IPS-20b (cell line): ENCODE data around the gene IGFN1.

Experiments
- H3K27ac ChIP-seq: one replicate; pipeline ENCODE4 v1.5.1; 2013; ENCODE audit warnings: low read length
- H3K27me3 ChIP-seq: 2 replicates; pipeline ENCODE4 v1.6.1; 2013; ENCODE audit warnings: mild to moderate bottlenecking, low read length, inconsistent platforms; ENCODE audit not compliant: insufficient read depth
- H3K36me3 ChIP-seq: 2 replicates; pipeline ENCODE4 v1.6.1; 2013; ENCODE audit warnings: low read depth, mild to moderate bottlenecking, inconsistent platforms, low read length, moderate library complexity; ENCODE audit not compliant: insufficient read depth
- H3K4me1 ChIP-seq: 2 replicates; pipeline ENCODE4 v1.6.1; 2013; ENCODE audit warnings: mild to moderate bottlenecking, control low read depth, inconsistent platforms, low read length, moderate library complexity; ENCODE audit not compliant: insufficient read depth
- H3K4me3 ChIP-seq: 2 replicates; pipeline ENCODE4 v1.5.1; 2013; ENCODE audit warnings: mild to moderate bottlenecking, low read length, inconsistent platforms
- H3K9ac ChIP-seq: 2 replicates; pipeline ENCODE4 v1.6.1; 2013; ENCODE audit warnings: low read depth, mild to moderate bottlenecking, inconsistent platforms, low read length, moderate library complexity
- H3K9me3 ChIP-seq: 2 replicates; pipeline ENCODE4 v1.6.1; 2013; ENCODE audit warnings: mild to moderate bottlenecking, low read depth, low read length, inconsistent platforms; ENCODE audit not compliant: insufficient read depth

Gene IGFN1

GRCh38 chr1:201221201-201221846 lies 30.7 kb downstream of the IGFN1 start:
- H3K4me1 ChIP-seq, result no peaks in the 10 kb centered on the region
- H3K9ac ChIP-seq, result no peak overlapping the region
- H3K27ac ChIP-seq, result no peak overlapping the region
- no peak overlapping the region for H3K4me3 ChIP-seq
- no peaks in the 10 kb centered on the region for H3K27me3 ChIP-seq
- no peaks in the 10 kb centered on the region for H3K9me3 ChIP-seq
- H3K36me3 ChIP-seq, result no peaks in the 10 kb centered on the region

GRCh38 chr1:201222125-201222524 lies 31.5 kb downstream of the IGFN1 start:
- H3K9me3 ChIP-seq, result no peaks in the 10 kb centered on the region
- no peak overlapping the region for H3K9ac ChIP-seq
- no peak overlapping the region for H3K27ac ChIP-seq
- H3K27me3 ChIP-seq, result no peaks in the 10 kb centered on the region
- no peaks in the 10 kb centered on the region for H3K36me3 ChIP-seq
- H3K4me1 ChIP-seq, result no peaks in the 10 kb centered on the region
- H3K4me3 ChIP-seq, result no peak overlapping the region

- no peaks in the 10 kb centered on the region for H3K9me3 ChIP-seq
- no peaks in the 10 kb centered on the region for H3K4me1 ChIP-seq
- H3K27ac ChIP-seq, result no peak overlapping the region
- H3K9ac ChIP-seq, result no peak overlapping the region
- H3K4me3 ChIP-seq, result no peak overlapping the region
- no peaks in the 10 kb centered on the region for H3K27me3 ChIP-seq
- no peaks in the 10 kb centered on the region for H3K36me3 ChIP-seq
Observed at GRCh38 chr1:201223852-201224665, 33.4 kb downstream of the IGFN1 start.

DNA sequence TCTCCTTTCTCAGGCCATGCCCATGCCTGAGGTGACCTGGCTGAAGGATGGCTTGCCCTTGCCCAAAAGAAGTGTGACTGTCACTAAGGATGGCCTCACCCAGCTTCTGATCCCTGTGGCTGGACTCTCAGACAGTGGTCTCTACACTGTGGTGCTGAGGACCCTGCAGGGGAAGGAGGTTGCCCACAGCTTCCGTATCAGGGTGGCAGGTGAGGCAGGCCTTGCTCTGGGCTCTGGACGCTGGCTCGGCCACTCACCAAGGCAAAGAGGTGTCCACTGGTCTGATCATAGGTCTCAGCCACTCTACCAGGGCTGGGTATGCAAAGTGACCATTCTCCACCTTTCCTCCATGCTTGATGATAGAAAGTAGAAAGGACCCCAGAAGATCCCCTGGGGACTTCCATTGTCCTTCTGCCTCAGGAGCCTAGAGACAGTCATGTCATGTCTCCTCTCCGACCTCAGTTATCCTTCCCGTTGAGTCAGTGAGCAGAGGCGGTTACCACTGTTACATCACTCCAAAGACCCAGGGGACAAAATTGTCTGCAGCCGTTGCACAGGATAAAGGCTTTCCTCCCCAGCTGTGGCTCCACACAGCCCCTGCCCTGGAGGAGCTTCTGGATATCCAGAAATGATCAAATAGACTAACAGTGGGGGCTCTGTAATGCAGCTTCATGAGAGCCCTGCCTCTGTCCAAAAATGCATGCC lies 34.2 kb downstream of the IGFN1 start:
- Histone ChIP-seq H3K4me3 (no peak overlapping the region), H3K27me3 (no peaks in the 10 kb centered on the region), H3K9ac (no peak overlapping the region), H3K36me3 (no peaks in the 10 kb centered on the region), H3K9me3 (no peaks in the 10 kb centered on the region), H3K27ac (no peak overlapping the region), H3K4me1 (peaks cover 2% of the 10 kb centered on the region; the same call in 1 of the 2 replicates)

DNA sequence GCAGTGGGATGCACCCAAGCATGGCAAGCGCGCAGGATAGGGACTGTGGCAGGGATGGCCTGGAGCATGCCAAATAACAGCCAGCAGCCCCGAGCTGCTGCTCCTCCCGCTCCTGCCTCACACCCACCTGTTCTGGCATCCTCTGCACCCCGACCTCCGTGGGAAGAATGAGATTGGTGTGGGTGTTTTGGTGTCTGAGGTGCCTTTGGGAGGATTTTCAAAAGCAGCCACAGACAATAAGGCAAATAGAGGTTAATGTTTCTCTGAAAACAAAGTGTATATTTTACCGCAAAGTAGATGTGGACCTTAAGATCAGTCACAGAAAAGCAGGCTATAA lies 35.5 kb downstream of the IGFN1 start:
- Histone ChIP-seq H3K27me3 (no peaks in the 10 kb centered on the region), H3K4me3 (no peak overlapping the region), H3K27ac (no peak overlapping the region), H3K4me1 (peaks cover 2% of the 10 kb centered on the region; the same call in 1 of the 2 replicates), H3K36me3 (no peaks in the 10 kb centered on the region), H3K9ac (no peak overlapping the region), H3K9me3 (no peaks in the 10 kb centered on the region)

GRCh38 chr1:201226859-201227488 lies 36.4 kb downstream of the IGFN1 start:
- no peak overlapping the region for H3K27ac ChIP-seq

DNA sequence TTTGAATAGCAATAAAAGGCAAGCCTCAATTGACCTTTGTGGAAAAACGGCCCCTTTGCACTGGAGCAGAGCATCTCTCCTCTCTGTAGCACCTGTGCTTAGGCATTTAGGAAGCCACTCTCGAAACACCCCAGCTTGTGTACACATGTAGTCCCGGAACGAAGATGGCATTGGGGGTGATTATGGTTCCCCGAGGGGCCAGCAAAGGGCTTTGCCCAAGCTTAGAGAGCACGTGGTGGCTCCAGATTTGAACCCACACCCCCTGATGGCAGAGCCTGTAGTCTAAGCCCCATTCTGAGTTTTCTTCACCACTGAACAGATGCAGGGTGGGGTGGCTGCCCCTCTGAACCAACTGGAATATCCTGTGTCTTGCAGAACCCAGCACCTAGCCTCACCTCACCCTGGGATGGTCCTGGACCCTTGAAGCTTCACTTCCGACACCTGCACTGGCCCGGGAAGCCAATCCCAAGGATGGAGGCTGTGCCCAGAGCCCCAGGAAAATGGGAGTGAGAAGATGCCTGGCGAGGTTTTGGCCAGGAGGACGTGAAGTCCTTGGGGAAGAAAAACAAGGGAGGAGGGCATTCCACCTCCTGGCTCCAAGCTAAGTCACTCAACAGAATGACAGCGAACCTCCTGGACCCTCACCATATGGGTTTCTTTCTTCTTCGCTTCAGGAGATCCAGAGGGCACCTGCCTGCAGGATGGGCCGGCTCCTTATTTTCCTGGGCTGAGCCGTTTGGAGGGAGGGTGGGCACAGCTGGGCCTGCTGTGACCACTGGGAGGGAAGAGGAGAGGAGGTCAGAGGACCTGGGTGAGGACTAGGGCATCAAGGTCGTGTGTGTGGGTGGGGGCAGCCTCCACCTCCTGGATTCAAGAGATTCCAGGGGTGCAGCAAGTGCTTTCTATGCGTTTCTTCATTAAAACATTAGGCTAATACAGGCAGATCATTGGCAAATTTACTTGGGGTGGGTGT lies 37.7 kb downstream of the IGFN1 start:
- Histone ChIP-seq H3K27me3 (no peaks in the 10 kb centered on the region), H3K4me3 (no peak overlapping the region), H3K27ac (no peak overlapping the region), H3K9me3 (no peaks in the 10 kb centered on the region), H3K9ac (no peak overlapping the region), H3K4me1 (peaks cover 2% of the 10 kb centered on the region; the same call in 1 of the 2 replicates), H3K36me3 (no peaks in the 10 kb centered on the region)

More at GRCh38 chr1:201226859-201227488, 36.4 kb downstream of the IGFN1 start:
- H3K4me1 ChIP-seq, result peaks cover 2% of the 10 kb centered on the region; the same call in 1 of the 2 replicates
- no peaks in the 10 kb centered on the region for H3K9me3 ChIP-seq
- H3K36me3 ChIP-seq, result no peaks in the 10 kb centered on the region
- H3K4me3 ChIP-seq, result no peak overlapping the region
- no peaks in the 10 kb centered on the region for H3K27me3 ChIP-seq
- no peak overlapping the region for H3K9ac ChIP-seq

DNA sequence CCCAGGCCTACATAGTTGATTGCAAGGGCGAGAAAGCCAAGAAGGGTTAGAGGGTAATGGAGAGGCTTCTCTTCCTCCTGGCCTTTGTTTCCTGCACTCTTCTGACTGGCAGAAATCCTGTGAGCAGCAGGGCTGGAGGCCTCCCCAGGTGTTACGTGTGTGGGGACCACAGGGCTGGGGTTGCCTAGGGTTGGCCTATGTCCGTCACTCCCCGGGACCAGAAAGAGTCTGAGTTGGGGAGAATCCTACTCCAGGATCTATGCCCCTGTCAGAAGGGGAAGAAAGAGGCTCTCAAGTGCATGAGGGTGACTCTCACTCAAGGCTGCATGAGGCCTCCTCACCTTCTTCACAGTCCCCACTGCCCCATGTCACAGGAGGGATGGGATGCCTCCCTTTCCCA lies 38.5 kb downstream of the IGFN1 start:
- Histone ChIP-seq H3K27me3 (no peaks in the 10 kb centered on the region), H3K4me3 (no peak overlapping the region), H3K4me1 (peaks cover 2% of the 10 kb centered on the region; the same call in 1 of the 2 replicates), H3K27ac (no peak overlapping the region), H3K9ac (no peak overlapping the region), H3K36me3 (no peaks in the 10 kb centered on the region), H3K9me3 (no peaks in the 10 kb centered on the region)

DNA sequence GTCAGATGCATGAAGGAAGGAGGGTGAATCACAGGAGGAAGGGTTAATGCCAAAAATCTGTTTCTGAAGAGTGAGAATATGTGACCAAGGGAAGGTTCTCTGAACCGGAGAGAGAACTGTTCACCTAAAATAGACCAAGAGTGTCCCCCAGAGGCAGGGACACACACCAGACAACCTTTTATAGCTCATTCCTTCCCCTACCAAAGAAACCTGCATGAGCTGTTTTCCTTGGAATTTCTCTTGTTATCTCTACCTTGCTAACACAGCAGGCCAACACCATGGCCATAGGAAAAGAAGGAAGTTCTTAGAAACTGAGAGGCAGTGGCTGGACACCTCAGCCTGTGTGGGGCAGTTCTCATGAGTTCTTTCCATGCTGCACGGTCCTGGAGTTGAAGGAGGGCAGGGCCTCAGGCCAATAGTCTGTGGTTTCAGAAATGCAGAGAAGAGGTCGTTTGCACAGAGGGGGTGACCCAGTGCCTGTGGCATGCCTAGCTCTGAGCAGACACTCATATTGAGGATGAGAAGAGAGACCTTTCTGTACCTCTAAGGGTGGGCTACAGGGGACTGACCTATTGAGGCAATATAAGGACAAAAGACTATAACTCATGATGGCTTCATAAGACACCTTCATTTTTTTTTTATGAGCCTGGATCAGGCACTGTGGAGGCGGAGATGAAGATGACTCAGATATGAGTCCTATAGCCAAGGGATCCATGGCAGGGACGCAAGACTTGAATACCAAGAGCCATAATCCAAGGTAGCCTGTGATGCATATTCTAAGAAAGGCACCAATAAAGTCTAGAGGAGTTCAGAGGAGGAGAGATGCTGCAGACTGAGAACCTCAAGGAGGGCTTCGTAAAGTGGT lies 39.4 kb downstream of the IGFN1 start:
- H3K4me3 ChIP-seq, result no peak overlapping the region
- no peaks in the 10 kb centered on the region for H3K9me3 ChIP-seq
- H3K36me3 ChIP-seq, result no peaks in the 10 kb centered on the region
- no peaks in the 10 kb centered on the region for H3K27me3 ChIP-seq
- H3K27ac ChIP-seq, result no peak overlapping the region
- H3K4me1 ChIP-seq, result peaks cover 2% of the 10 kb centered on the region; the same call in 1 of the 2 replicates
- H3K9ac ChIP-seq, result no peak overlapping the region

DNA sequence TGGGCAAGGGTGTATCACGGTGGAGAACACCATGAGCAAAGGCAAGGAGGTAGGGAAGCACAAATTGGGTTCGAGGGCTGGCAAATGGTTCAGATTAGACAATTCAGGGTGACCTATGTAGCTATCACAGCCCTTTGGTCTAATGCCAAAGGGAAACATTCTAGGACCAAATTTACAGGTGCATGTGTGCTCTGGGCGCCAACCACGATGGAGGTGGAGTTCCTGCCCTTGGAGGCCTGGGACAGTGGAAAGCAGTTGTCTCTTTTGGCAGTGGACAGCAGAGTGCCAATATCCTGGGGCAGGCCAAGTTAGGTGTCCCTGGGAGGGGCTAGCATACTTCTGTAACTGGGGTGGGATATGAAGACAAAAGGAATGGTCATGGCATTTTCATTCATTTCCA lies 40.1 kb downstream of the IGFN1 start:
- Histone ChIP-seq H3K27me3 (no peaks in the 10 kb centered on the region), H3K4me1 (peaks cover 2% of the 10 kb centered on the region; the same call in 1 of the 2 replicates), H3K27ac (no peak overlapping the region), H3K4me3 (no peak overlapping the region), H3K9ac (no peak overlapping the region), H3K36me3 (no peaks in the 10 kb centered on the region), H3K9me3 (no peaks in the 10 kb centered on the region)
